ENCODE results near the gene ABL2.

DNA sequence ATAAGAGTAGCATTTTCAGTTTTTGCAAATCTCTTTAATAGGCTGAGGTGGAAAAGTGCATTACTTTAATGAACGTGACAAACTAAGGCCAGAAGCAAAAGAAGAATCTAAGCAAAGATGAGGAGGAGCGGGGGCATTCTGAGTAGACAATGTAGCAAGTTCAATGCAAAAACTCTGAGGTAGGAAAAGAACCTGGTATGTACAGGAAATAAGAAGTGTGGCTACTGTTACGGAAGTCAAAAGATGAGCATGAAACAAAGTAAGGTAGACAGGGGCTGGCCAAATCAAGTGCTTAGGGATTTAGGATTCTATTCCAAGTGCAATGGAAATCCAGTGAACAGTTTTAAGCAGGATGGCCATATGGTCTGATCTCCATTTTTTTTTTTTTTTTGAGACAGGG is 84.0 kb downstream of the ABL2 start:
- TF ChIP-seq, protein P1, sequence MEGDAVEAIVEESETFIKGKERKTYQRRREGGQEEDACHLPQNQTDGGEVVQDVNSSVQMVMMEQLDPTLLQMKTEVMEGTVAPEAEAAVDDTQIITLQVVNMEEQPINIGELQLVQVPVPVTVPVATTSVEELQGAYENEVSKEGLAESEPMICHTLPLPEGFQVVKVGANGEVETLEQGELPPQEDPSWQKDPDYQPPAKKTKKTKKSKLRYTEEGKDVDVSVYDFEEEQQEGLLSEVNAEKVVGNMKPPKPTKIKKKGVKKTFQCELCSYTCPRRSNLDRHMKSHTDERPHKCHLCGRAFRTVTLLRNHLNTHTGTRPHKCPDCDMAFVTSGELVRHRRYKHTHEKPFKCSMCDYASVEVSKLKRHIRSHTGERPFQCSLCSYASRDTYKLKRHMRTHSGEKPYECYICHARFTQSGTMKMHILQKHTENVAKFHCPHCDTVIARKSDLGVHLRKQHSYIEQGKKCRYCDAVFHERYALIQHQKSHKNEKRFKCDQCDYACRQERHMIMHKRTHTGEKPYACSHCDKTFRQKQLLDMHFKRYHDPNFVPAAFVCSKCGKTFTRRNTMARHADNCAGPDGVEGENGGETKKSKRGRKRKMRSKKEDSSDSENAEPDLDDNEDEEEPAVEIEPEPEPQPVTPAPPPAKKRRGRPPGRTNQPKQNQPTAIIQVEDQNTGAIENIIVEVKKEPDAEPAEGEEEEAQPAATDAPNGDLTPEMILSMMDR (IDR thresholded peaks at IDR 0.05): no peak
- TF ChIP-seq TCF7 (CRISPR knock-in tag; IDR thresholded peaks at IDR 0.05; ENCODE audit: low read depth): no peak
- TF ChIP-seq SP1 (CRISPR knock-in tag; conservative IDR thresholded peaks at IDR 0.05): no peak
- TF ChIP-seq TEAD4 (CRISPR knock-in tag; IDR thresholded peaks at IDR 0.05): no peak
- no peak for TF ChIP-seq TEAD1 (CRISPR knock-in tag; IDR thresholded peaks at IDR 0.05)
- no peak for TF ChIP-seq ELF4 (CRISPR knock-in tag; IDR thresholded peaks at IDR 0.05; ENCODE audit: low read depth)
- TF ChIP-seq, protein P2, sequence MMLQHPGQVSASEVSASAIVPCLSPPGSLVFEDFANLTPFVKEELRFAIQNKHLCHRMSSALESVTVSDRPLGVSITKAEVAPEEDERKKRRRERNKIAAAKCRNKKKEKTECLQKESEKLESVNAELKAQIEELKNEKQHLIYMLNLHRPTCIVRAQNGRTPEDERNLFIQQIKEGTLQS (CRISPR knock-in tag; conservative IDR thresholded peaks at IDR 0.05): no peak
- TF ChIP-seq ZNF138 (CRISPR knock-in tag; conservative IDR thresholded peaks at IDR 0.05): no peak
- TF ChIP-seq, protein P3, sequence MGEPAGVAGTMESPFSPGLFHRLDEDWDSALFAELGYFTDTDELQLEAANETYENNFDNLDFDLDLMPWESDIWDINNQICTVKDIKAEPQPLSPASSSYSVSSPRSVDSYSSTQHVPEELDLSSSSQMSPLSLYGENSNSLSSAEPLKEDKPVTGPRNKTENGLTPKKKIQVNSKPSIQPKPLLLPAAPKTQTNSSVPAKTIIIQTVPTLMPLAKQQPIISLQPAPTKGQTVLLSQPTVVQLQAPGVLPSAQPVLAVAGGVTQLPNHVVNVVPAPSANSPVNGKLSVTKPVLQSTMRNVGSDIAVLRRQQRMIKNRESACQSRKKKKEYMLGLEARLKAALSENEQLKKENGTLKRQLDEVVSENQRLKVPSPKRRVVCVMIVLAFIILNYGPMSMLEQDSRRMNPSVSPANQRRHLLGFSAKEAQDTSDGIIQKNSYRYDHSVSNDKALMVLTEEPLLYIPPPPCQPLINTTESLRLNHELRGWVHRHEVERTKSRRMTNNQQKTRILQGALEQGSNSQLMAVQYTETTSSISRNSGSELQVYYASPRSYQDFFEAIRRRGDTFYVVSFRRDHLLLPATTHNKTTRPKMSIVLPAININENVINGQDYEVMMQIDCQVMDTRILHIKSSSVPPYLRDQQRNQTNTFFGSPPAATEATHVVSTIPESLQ (CRISPR knock-in tag; IDR thresholded peaks at IDR 0.05): no peak
- TF ChIP-seq NR3C1 (CRISPR knock-in tag; conservative IDR thresholded peaks at IDR 0.05; ENCODE audit: low read depth): no peak

Measured in WTC11 (cell line).